Subcutaneous adipose tissue (tissue), 4 donors: ENCODE data around the gene C2CD3. TPM values are rescaled to one million over a fixed set of nuclear protein-coding genes. Genes with fewer than 3 reads are reported as not detected.

ENCODE experiments used
- total RNA-seq, 4 donors: library from RNA; depleted of rRNA; stranded (reverse); fragments of >200 nt; gene quantifications; one replicate each; pipeline ENCODE4 v1.1.0, GENCODE V29; 2016
- TF ChIP-seq, protein P1 (sequence below): fragments of 450-650 bp; IDR thresholded peaks from one replicate; pipeline ENCODE4 v1.5.1; 2016; ENCODE audit warnings: low read depth, mild to moderate bottlenecking, control low read depth, antibody characterized with exemption, moderate library complexity

C2CD3 gene
- total RNA-seq, 4 donors from 2014 or later: 15.6 to 33.8 (median 17.5) TPM

DNA sequence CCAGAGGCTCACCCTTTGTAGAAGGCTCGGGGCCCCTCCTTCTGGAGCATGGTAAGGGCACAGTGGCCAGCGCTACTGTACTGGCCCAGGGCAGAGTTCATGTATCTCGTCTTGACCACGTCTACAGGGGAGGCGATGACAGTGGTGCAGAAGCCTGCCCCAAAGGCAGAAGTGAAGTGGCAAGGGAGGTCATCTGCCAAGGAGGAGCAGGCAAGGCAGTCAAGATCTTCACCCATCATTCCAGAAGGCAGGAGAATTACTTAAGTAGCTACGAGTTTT lies 195.4 kb downstream of the C2CD3 start:
- TF ChIP-seq, protein P1, sequence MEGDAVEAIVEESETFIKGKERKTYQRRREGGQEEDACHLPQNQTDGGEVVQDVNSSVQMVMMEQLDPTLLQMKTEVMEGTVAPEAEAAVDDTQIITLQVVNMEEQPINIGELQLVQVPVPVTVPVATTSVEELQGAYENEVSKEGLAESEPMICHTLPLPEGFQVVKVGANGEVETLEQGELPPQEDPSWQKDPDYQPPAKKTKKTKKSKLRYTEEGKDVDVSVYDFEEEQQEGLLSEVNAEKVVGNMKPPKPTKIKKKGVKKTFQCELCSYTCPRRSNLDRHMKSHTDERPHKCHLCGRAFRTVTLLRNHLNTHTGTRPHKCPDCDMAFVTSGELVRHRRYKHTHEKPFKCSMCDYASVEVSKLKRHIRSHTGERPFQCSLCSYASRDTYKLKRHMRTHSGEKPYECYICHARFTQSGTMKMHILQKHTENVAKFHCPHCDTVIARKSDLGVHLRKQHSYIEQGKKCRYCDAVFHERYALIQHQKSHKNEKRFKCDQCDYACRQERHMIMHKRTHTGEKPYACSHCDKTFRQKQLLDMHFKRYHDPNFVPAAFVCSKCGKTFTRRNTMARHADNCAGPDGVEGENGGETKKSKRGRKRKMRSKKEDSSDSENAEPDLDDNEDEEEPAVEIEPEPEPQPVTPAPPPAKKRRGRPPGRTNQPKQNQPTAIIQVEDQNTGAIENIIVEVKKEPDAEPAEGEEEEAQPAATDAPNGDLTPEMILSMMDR: no peak

DNA sequence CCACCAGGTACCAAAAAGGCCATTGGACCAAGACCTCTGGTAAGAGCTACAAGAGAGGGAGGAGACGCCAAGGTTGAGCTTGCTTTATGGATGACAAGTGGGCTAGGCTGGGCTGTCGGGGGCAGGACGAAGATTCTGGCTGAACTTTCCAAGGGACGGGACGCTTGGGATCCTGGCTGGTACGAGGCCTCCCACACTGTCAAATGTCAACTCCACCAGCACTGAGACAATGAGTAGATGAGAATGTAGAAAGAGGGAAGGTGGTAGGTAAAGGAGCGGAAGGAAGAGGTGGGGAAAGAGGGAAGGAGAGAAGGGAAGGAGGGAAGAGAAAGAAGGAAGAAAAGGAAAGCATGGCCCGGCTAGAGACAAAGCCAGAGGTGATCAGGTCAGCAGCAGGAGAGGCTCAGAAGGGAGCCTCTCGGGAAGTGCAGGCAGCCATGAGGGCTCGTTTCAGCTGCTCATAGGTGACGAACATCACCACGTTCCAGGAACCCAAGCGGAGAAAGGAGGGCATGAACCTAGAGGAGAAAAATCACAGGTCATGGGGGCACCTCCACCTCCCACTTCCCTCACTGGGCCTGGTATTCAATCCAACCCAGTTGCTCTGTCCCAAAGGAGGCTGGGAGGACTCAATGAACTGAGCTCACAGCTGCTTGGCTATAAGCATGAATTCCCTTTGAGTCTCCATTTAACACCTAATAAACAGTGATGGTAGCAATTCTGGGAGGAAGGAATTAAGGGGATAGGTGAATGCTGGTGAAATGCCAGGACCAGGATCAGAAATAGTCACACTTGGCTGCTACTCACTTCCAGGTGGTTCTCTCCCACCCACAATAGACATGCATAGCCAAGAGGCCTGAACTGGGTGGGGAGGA lies 196.0 kb downstream of the C2CD3 start:
- TF ChIP-seq, protein P1: no peak

GRCh38 chr11:73972620-73973449 lies 198.0 kb downstream of the C2CD3 start:
- TF ChIP-seq, protein P1: no peak

GRCh38 chr11:73972187-73972586 lies 198.6 kb downstream of the C2CD3 start:
- TF ChIP-seq, protein P1: no peak

GRCh38 chr11:73971175-73971719 lies 199.6 kb downstream of the C2CD3 start:
- TF ChIP-seq, protein P1: no peak

- TF ChIP-seq, protein P1: no peak
These were observed 200.6 kb downstream of the C2CD3 start for GRCh38 chr11:73969991-73970800.
